MCF 10A (cell line): ENCODE measurements around the gene PITX1. TPM values are rescaled to one million over a fixed set of nuclear protein-coding genes. Genes with fewer than 3 reads are reported as not detected.

Experiments
- BruUV-seq: library from RNA; stranded (reverse); fragments of 400-500 nt; replicated peaks from 2 replicates; lab custom pipeline; 2021; lab: Mats Ljungman, UMichigan
- CTCF ChIA-PET: fragments of 300-600 bp; sonication (Branson Sonifier 250); formaldehyde crosslinking; extraction: SDS; loops from one replicate; lab custom pipeline; 2021; ENCODE audit warnings: antibody characterized with exemption, inconsistent platforms; lab: Yijun Ruan, JAX
- POLR2A ChIA-PET: fragments of 300-600, 350-650 bp; sonication (Branson Sonifier 250); formaldehyde crosslinking; extraction: SDS; loops from one replicate; lab custom pipeline; 2020; ENCODE audit warnings: antibody characterized with exemption, inconsistent platforms; lab: Yijun Ruan, JAX
- DNase-seq: peaks from one replicate; pipeline ENCODE4 v3.0.0-alpha.2; 2018; ENCODE audit not compliant: unreplicated experiment
- H3K27ac Mint-ChIP-seq: one replicate; pipeline ENCODE4 v1.8.0; 2022; ENCODE audit warnings: mild to moderate bottlenecking, low read depth, mixed read lengths; ENCODE audit not compliant: unreplicated experiment
- H3K27me3 Mint-ChIP-seq: one replicate; pipeline ENCODE4 v1.8.0; 2022; ENCODE audit warnings: mixed read lengths; ENCODE audit not compliant: insufficient read depth, unreplicated experiment
- H3K36me3 Mint-ChIP-seq: one replicate; pipeline ENCODE4 v1.8.0; 2022; ENCODE audit warnings: mild to moderate bottlenecking, moderate library complexity, mixed read lengths; ENCODE audit not compliant: insufficient read depth, unreplicated experiment
- H3K4me1 Mint-ChIP-seq: one replicate; pipeline ENCODE4 v1.8.0; 2022; ENCODE audit warnings: mixed read lengths; ENCODE audit not compliant: insufficient read depth, unreplicated experiment
- H3K4me3 Mint-ChIP-seq: one replicate; pipeline ENCODE4 v1.8.0; 2022; ENCODE audit warnings: mild to moderate bottlenecking, moderate library complexity, mixed read lengths; ENCODE audit not compliant: unreplicated experiment
- H3K9me3 Mint-ChIP-seq: one replicate; pipeline ENCODE4 v1.8.0; 2022; ENCODE audit warnings: mixed read lengths; ENCODE audit not compliant: unreplicated experiment
- CTCF ChIP-seq: fragments of 200-600 bp; IDR thresholded peaks from one replicate; pipeline ENCODE4 v1.8.0; 2022; ENCODE audit warnings: antibody characterized with exemption, mild to moderate bottlenecking; ENCODE audit not compliant: unreplicated experiment
- intact Hi-C: fragments of 100-400 bp; cut with micrococcal nuclease; formaldehyde crosslinking; loops from 2 replicates; pipeline ENCODE4 v1.14.1; 2022
- total RNA-seq: library from RNA; stranded (reverse); gene quantifications from 2 replicates; pipeline ENCODE4 v1.2.3, GENCODE V29; 2022

The PITX1 gene
- total RNA-seq, 1 experiment from 2014 or later, result 42.9 TPM

GRCh38 chr5:135027697-135028615 is 6.1 kb downstream of the PITX1 start:
- intact Hi-C loops, result no loop called here
- no peak overlapping the region for H3K27ac Mint-ChIP-seq
- ChIA-PET POLR2A (no interaction called here), CTCF (interaction anchor here (0.6 to 1.0 kb wide), 2 partner anchors 163 to 215 kb away, joined by 3 to 5 read pairs; no protein-coding TSS in a partner anchor)
- no peaks in the 10 kb centered on the region for H3K27me3 Mint-ChIP-seq
- DNase-seq, result no peak
- no peak overlapping the region for H3K4me3 Mint-ChIP-seq
- BruUV-seq, result no TSS peak
- H3K4me1 Mint-ChIP-seq, result peaks cover 16% of the 10 kb centered on the region
- peaks cover 8% of the 10 kb centered on the region for H3K9me3 Mint-ChIP-seq
- peaks cover 26% of the 10 kb centered on the region for H3K36me3 Mint-ChIP-seq
- no peak for TF ChIP-seq CTCF

- ChIA-PET POLR2A (interaction anchor here (1.5 kb wide), 1 partner anchor 111 kb away, joined by 8 read pairs; no protein-coding TSS in a partner anchor), CTCF (interaction anchor here (0.6 kb wide), 1 partner anchor 153 kb away, joined by 3 read pairs; no protein-coding TSS in a partner anchor)
- no peak for DNase-seq
- Mint-ChIP-seq H3K4me3 (no peak overlapping the region), H3K9me3 (peaks cover 8% of the 10 kb centered on the region), H3K27ac (no peak overlapping the region), H3K27me3 (no peaks in the 10 kb centered on the region), H3K4me1 (peaks cover 16% of the 10 kb centered on the region), H3K36me3 (peaks cover 26% of the 10 kb centered on the region)
- no peak for TF ChIP-seq CTCF
- no TSS peak for BruUV-seq
- intact Hi-C loops, result no loop called here
These were observed 6.7 kb downstream of the PITX1 start for GRCh38 chr5:135027266-135027696.

- Mint-ChIP-seq H3K27me3 (no peaks in the 10 kb centered on the region), H3K4me1 (peaks cover 12% of the 10 kb centered on the region), H3K36me3 (peaks cover 26% of the 10 kb centered on the region), H3K9me3 (peaks cover 8% of the 10 kb centered on the region), H3K27ac (no peak overlapping the region), H3K4me3 (no peak overlapping the region)
- intact Hi-C loops, result no loop called here
- TF ChIP-seq CTCF, result no peak
- DNase-seq, result no peak
- BruUV-seq, result no TSS peak
- CTCF ChIA-PET, result interaction anchor here (0.6 to 2.1 kb wide), 6 partner anchors 63 to 165 kb away, joined by 3 to 11 read pairs (median 3); no protein-coding TSS in a partner anchor
- POLR2A ChIA-PET, result interaction anchor here (0.8 to 6.2 kb wide), 4 partner anchors 7 to 141 kb away, joined by 3 to 40 read pairs (median 6); partner anchors contain the start of gene PITX1
These were observed 7.3 kb downstream of the PITX1 start for GRCh38 chr5:135026645-135027265.
